Neural progenitor cell (in vitro differentiated cells): ENCODE measurements around the gene TYSND1. TPM values are rescaled to one million over a fixed set of nuclear protein-coding genes. Genes with fewer than 3 reads are reported as not detected.

Source experiments
- DNase-seq: peaks from one replicate; pipeline ENCODE4 v3.0.0-alpha.2; 2016; ENCODE audit warnings: low spot score
- H2AFZ ChIP-seq: fragments of 200-600 bp; sonication (generic); replicated peaks from 2 replicates; pipeline ENCODE4 v1.6.1; 2016; ENCODE audit warnings: antibody characterized with exemption
- H3F3A ChIP-seq: fragments of 200-600 bp; sonication (generic); 2 replicates; pipeline ENCODE4 v1.6.1; 2016; ENCODE audit warnings: antibody characterized with exemption, low read depth
- H3K27ac ChIP-seq: fragments of 200-600 bp; sonication (generic); 2 replicates; pipeline ENCODE4 v1.5.1; 2016; ENCODE audit warnings: mild to moderate bottlenecking
- H3K27me3 ChIP-seq: fragments of 200-600 bp; sonication (generic); 2 replicates; pipeline ENCODE4 v1.6.1; 2016; ENCODE audit warnings: mild to moderate bottlenecking, moderate library complexity
- H3K36me3 ChIP-seq: fragments of 200-600 bp; sonication (generic); 2 replicates; pipeline ENCODE4 v1.5.1; 2016
- H3K4me1 ChIP-seq: fragments of 200-600 bp; sonication (generic); 2 replicates; pipeline ENCODE4 v1.6.1; 2016; ENCODE audit warnings: mixed run types
- H3K4me2 ChIP-seq: fragments of 200-600 bp; sonication (generic); 2 replicates; pipeline ENCODE4 v1.6.1; 2016
- H3K4me3 ChIP-seq: fragments of 200-600 bp; sonication (generic); 2 replicates; pipeline ENCODE4 v1.5.1; 2016
- H3K79me2 ChIP-seq: fragments of 200-600 bp; sonication (generic); 2 replicates; pipeline ENCODE4 v1.6.1; 2016; ENCODE audit warnings: low read depth
- H3K9ac ChIP-seq: fragments of 200-600 bp; sonication (generic); 2 replicates; pipeline ENCODE4 v1.6.1; 2016
- H3K9me3 ChIP-seq: fragments of 200-600 bp; sonication (generic); 2 replicates; pipeline ENCODE4 v1.5.1; 2016; ENCODE audit warnings: low read depth
- H4K20me1 ChIP-seq: fragments of 200-600 bp; sonication (generic); 2 replicates; pipeline ENCODE4 v1.6.1; 2016; ENCODE audit warnings: low read depth
- H3K27ac Mint-ChIP-seq: 3 replicates; pipeline ENCODE4 v1.8.0; 2021; ENCODE audit warnings: mixed read lengths
- H3K27me3 Mint-ChIP-seq: 2 replicates; pipeline ENCODE4 v1.8.0; 2022; ENCODE audit warnings: low read depth, mild to moderate bottlenecking, inconsistent platforms, moderate library complexity, mixed read lengths; ENCODE audit not compliant: insufficient read depth
- H3K36me3 Mint-ChIP-seq: 3 replicates; pipeline ENCODE4 v1.8.0; 2021; ENCODE audit warnings: mixed read lengths
- H3K4me1 Mint-ChIP-seq: 3 replicates; pipeline ENCODE4 v1.8.0; 2021; ENCODE audit warnings: mixed read lengths
- H3K4me3 Mint-ChIP-seq: 3 replicates; pipeline ENCODE4 v1.8.0; 2021; ENCODE audit warnings: mild to moderate bottlenecking, moderate library complexity, mixed read lengths
- H3K9me3 Mint-ChIP-seq: 3 replicates; pipeline ENCODE4 v1.8.0; 2020; ENCODE audit warnings: mixed read lengths
- EZH2 ChIP-seq: fragments of 200-600 bp; sonication (generic); IDR thresholded peaks from 2 replicates; pipeline ENCODE4 v1.6.1; 2017; ENCODE audit warnings: antibody characterized with exemption, mild to moderate bottlenecking, moderate library complexity
- EZH2phosphoT487 ChIP-seq: fragments of 200-600 bp; sonication (generic); IDR thresholded peaks from 2 replicates; pipeline ENCODE4 v1.6.1; 2017; ENCODE audit warnings: antibody characterized with exemption
- total RNA-seq: library from RNA; depleted of rRNA; stranded (reverse); fragments of >200 nt; gene quantifications from 2 replicates; pipeline ENCODE4 v1.2.3, GENCODE V29; 2015; ENCODE audit warnings: low replicate concordance
- TF ChIP-seq, protein P1 (sequence below): fragments of 200-600 bp; sonication (generic); IDR thresholded peaks from 2 replicates; pipeline ENCODE4 v1.5.1; 2017; ENCODE audit warnings: antibody characterized with exemption, mild to moderate bottlenecking

TYSND1 gene
- total RNA-seq, 1 donor from 2014 or later: 7.7 TPM

DNA sequence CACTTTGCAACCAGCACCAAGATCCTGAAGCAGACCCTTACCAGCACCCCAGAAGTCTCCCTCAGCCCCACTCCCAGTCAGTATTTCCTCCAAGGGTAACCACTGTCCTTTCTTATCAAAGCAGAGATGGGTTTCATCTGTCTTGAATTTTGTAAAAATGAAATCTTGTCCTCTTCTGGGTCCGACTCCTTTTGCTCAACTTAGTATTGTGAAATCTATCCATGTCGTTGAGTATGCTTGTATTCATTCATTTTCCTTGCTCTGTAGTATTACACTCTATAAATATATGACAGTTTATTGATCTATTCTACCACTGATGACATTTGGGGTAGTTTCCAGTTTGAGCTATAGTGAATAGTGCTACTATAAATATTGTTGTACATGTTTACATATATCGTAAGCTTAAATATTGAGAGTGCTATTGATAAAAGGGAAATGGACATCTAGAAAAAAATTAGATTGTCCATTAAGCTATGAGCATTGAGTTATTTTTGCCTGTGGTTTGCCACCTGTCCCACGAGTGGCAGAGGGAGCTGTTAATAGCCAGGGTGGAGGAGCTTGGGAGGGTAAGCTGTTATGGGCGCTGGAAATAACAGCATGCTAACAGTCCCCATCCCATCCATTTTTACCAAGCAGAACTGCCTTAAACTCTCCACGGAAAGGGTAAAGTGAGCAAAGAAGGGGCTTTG, 50.3 kb downstream of the TYSND1 start:
- Histone ChIP-seq H3K9me3 (no peaks in the 10 kb centered on the region), H3K79me2 (no peaks in the 10 kb centered on the region), H3K27me3 (no peaks in the 10 kb centered on the region), H4K20me1 (no peaks in the 10 kb centered on the region), H3K9ac (no peak overlapping the region), H3K4me3 (no peak overlapping the region), H3K4me1 (no peaks in the 10 kb centered on the region), H3K27ac (no peak overlapping the region), H2AFZ (no peak overlapping the region), H3F3A (no peaks in the 10 kb centered on the region), H3K36me3 (no peaks in the 10 kb centered on the region), H3K4me2 (no peak overlapping the region)
- Mint-ChIP-seq H3K27me3 (no peaks in the 10 kb centered on the region), H3K9me3 (no peaks in the 10 kb centered on the region), H3K27ac (no peak overlapping the region), H3K4me3 (no peak overlapping the region), H3K4me1 (no peaks in the 10 kb centered on the region), H3K36me3 (peaks cover 59% of the 10 kb centered on the region)
- TF ChIP-seq EZH2phosphoT487: no peak
- no peak for TF ChIP-seq EZH2
- TF ChIP-seq, protein P1, sequence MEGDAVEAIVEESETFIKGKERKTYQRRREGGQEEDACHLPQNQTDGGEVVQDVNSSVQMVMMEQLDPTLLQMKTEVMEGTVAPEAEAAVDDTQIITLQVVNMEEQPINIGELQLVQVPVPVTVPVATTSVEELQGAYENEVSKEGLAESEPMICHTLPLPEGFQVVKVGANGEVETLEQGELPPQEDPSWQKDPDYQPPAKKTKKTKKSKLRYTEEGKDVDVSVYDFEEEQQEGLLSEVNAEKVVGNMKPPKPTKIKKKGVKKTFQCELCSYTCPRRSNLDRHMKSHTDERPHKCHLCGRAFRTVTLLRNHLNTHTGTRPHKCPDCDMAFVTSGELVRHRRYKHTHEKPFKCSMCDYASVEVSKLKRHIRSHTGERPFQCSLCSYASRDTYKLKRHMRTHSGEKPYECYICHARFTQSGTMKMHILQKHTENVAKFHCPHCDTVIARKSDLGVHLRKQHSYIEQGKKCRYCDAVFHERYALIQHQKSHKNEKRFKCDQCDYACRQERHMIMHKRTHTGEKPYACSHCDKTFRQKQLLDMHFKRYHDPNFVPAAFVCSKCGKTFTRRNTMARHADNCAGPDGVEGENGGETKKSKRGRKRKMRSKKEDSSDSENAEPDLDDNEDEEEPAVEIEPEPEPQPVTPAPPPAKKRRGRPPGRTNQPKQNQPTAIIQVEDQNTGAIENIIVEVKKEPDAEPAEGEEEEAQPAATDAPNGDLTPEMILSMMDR: no peak
- no peak for DNase-seq

DNA sequence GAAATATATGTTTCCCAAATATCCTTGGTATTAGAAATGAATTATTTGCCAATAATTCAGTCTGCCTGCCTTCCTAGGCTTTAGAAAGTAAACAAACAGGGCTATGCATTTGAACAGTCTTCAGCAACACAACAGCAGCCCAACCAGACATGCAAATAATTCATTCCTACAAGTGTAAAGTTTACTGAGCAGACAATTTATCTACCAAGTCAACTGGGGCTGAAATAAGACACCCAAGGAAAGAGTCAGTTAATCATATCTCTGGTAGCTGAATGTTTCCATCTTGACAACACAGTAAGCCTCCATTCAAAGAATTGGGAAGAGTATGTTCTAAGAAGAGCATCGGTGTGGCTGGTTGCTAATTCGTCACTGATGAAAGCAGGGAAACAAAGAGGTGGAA, 52.2 kb downstream of the TYSND1 start:
- no peaks in the 10 kb centered on the region for H4K20me1 ChIP-seq
- H3K9me3 ChIP-seq: no peaks in the 10 kb centered on the region
- H2AFZ ChIP-seq: no peak overlapping the region
- Mint-ChIP-seq H3K27ac (no peak overlapping the region), H3K36me3 (peaks cover 55% of the 10 kb centered on the region), H3K27me3 (no peaks in the 10 kb centered on the region), H3K9me3 (no peaks in the 10 kb centered on the region), H3K4me3 (no peak overlapping the region), H3K4me1 (no peaks in the 10 kb centered on the region)
- H3K27ac ChIP-seq: no peak overlapping the region
- no peak overlapping the region for H3K4me3 ChIP-seq
- no peaks in the 10 kb centered on the region for H3K27me3 ChIP-seq
- no peak for DNase-seq
- no peak overlapping the region for H3K4me2 ChIP-seq
- no peak overlapping the region for H3K9ac ChIP-seq
- no peak for TF ChIP-seq EZH2
- TF ChIP-seq EZH2phosphoT487: no peak
- TF ChIP-seq, protein P1: no peak
- H3K4me1 ChIP-seq: no peaks in the 10 kb centered on the region
- H3K79me2 ChIP-seq: no peaks in the 10 kb centered on the region
- H3K36me3 ChIP-seq: no peaks in the 10 kb centered on the region
- no peaks in the 10 kb centered on the region for H3F3A ChIP-seq

DNA sequence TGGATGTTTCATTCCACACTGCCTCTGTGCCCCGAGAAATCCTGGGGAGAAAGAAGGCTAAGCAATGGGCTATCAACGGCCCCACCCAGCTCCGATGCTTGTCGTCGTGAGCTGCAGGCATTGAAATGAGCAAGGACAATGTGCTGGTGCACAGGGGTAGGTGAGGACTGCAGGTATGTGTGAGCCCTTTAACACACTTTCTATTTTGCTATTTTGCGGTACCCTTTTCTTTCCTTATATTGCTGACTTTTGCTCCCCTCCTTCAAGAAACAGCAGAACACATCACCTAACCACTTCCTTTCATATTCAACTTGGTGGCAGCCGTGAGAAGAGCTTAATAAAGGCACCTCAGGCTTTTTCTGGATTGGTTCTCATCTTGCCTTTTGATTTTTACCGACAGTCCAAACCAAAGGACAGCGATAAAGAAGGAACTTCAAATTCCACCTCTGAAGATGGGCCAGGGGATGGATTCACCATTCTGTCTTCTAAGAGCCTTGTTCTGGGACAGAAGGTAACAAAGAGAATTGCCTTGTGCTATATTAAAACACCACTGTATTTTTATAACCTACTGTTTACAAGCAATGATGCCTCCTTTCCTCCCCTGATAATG, 53.1 kb downstream of the TYSND1 start:
- H3K36me3 Mint-ChIP-seq: peaks cover 51% of the 10 kb centered on the region

More for the DNA sequence above, 53.1 kb downstream of the TYSND1 start:
- Histone ChIP-seq H3K36me3 (no peaks in the 10 kb centered on the region), H3K27me3 (no peaks in the 10 kb centered on the region), H2AFZ (no peak overlapping the region), H3K9me3 (no peaks in the 10 kb centered on the region), H3K4me1 (no peaks in the 10 kb centered on the region), H3K4me3 (no peak overlapping the region), H3K9ac (no peak overlapping the region), H3K79me2 (no peaks in the 10 kb centered on the region), H4K20me1 (no peaks in the 10 kb centered on the region), H3F3A (no peaks in the 10 kb centered on the region), H3K27ac (no peak overlapping the region), H3K4me2 (no peak overlapping the region)
- no peaks in the 10 kb centered on the region for H3K9me3 Mint-ChIP-seq
- TF ChIP-seq, protein P1: no peak
- TF ChIP-seq EZH2phosphoT487: no peak
- TF ChIP-seq EZH2: no peak
- H3K4me3 Mint-ChIP-seq: no peak overlapping the region
- H3K4me1 Mint-ChIP-seq: no peaks in the 10 kb centered on the region
- H3K27ac Mint-ChIP-seq: no peak overlapping the region
- no peak for DNase-seq
- H3K27me3 Mint-ChIP-seq: no peaks in the 10 kb centered on the region
